Stimulated activated CD8-positive, alpha-beta memory T cell treated with anti-CD3 and anti-CD28 coated beads, Interleukin-12 subunit alpha, Interleukin-12 subunit beta, amount 100 ng/mL, for 24 hours (primary cell): ENCODE measurements around the gene CCDC92B.

ENCODE experiments used
- DNase-seq: peaks from one replicate; pipeline ENCODE4 v3.0.0-alpha.2; 2020; ENCODE audit errors: extremely low read depth

The CCDC92B gene

GRCh38 chr17:2721603-2722002, 27.8 kb downstream of the CCDC92B start:
- DNase-seq, result no peak

- DNase-seq, result no peak
Observed at GRCh38 chr17:2719861-2720260, 29.6 kb downstream of the CCDC92B start.

GRCh38 chr17:2718150-2718938, 31.1 kb downstream of the CCDC92B start:
- no peak for DNase-seq

- DNase-seq, result no peak
Observed at GRCh38 chr17:2716649-2717048, 32.8 kb downstream of the CCDC92B start.

- no peak for DNase-seq
Observed at GRCh38 chr17:2713881-2714280, 35.6 kb downstream of the CCDC92B start.

GRCh38 chr17:2712300-2713043, 37.0 kb downstream of the CCDC92B start:
- no peak for DNase-seq

GRCh38 chr17:2711608-2712299, 37.7 kb downstream of the CCDC92B start, which contains the start of gene CLUH:
Gene CLUH (minus strand): TSS chr17:2711764. CDS start chr17:2711661, 103 bp downstream.
- peak; percentile 94 for DNase-seq

- DNase-seq, result no peak
Observed at GRCh38 chr17:2710803-2711607, 38.4 kb downstream of the CCDC92B start.

GRCh38 chr17:2710071-2710802, 39.2 kb downstream of the CCDC92B start:
- no peak for DNase-seq

- DNase-seq, result no peak
Observed at GRCh38 chr17:2709183-2709661, 40.2 kb downstream of the CCDC92B start.

- DNase-seq, result no peak
Observed at GRCh38 chr17:2708585-2709182, 40.8 kb downstream of the CCDC92B start.

GRCh38 chr17:2707721-2708584, 41.5 kb downstream of the CCDC92B start:
- DNase-seq, result no peak

- no peak for DNase-seq
Observed at GRCh38 chr17:2706911-2707510, 42.4 kb downstream of the CCDC92B start.

- DNase-seq, result no peak
Observed at GRCh38 chr17:2705888-2706795, 43.3 kb downstream of the CCDC92B start.

GRCh38 chr17:2705263-2705662, 44.2 kb downstream of the CCDC92B start:
- no peak for DNase-seq

GRCh38 chr17:2704890-2705248, 44.6 kb downstream of the CCDC92B start:
- DNase-seq, result no peak

GRCh38 chr17:2704031-2704889, 45.2 kb downstream of the CCDC92B start:
- no peak for DNase-seq
